ENCODE results near the gene OPCML. TPM values are rescaled to one million over a fixed set of nuclear protein-coding genes. Genes with fewer than 3 reads are reported as not detected.

The OPCML gene
- total and polyA plus RNA-seq, 2 donors (not counting 1 experiment from before 2014, with no cell fraction given), result 0.99 to 2.8 TPM

DNA sequence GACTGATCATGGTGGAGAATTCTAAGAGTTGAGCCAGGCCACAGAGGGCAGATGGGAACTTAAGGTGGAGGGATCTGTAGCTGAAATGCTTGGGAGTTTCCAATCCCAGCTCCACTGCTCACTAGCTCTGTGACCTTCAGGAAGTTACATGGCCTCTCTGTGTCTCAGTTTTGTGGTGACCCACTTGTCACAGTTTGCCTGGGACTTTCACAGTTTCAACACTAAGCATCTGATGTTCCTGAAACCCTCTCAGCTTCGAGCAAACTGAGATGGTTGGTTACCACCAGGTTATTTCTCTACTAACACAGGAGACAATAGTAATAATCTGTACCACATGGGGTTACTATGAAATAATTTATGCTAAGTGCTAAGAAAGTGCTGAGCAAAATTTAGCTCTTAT is 505.3 kb downstream of the OPCML start:
- Histone ChIP-seq H3K79me2 (ENCODE audit: control insufficient read depth, insufficient read depth, low read length) (no peaks in the 10 kb centered on the region), H3K4me2 (ENCODE audit: extremely low read depth, insufficient read depth, low read length) (no peak overlapping the region), H3K9me3 (ENCODE audit: control insufficient read depth, insufficient read depth, low read depth, low read length) (no peaks in the 10 kb centered on the region), H4K20me1 (ENCODE audit: control insufficient read depth, extremely low read depth, insufficient read depth, low read length) (no peaks in the 10 kb centered on the region), H3K9ac (ENCODE audit: insufficient read depth, low read length) (no peak overlapping the region), H3K4me3 (replicated peaks in 1 of 4; ENCODE audit: control extremely low read depth in 1 of 4, insufficient read depth in 1 of 4, low read depth in 3 of 4, low read length in 4 of 4) (no peak overlapping the region), H3K36me3 (ENCODE audit: control insufficient read depth, insufficient read depth, low read length) (no peaks in the 10 kb centered on the region), H2AFZ (ENCODE audit: low read length) (no peak overlapping the region), H3K27me3 (ENCODE audit: control insufficient read depth, insufficient read depth, low read length) (no peaks in the 10 kb centered on the region), H3K27ac (ENCODE audit: insufficient read depth, low read length) (no peak overlapping the region), H3K4me1 (ENCODE audit: control insufficient read depth, extremely low read depth, insufficient read depth, low read length) (no peaks in the 10 kb centered on the region)
- no peak for DNase-seq (ENCODE audit: low read depth in 2 of 2)
- no peak for TF ChIP-seq EZH2 (IDR thresholded peaks at IDR 0.05; ENCODE audit: low read length, missing control alignments)
- no peak for TF ChIP-seq CTCF (conservative IDR thresholded peaks at IDR 0.05 in 1 of 2, IDR thresholded peaks at IDR 0.05 in 1 of 2; ENCODE audit: low read depth in 1 of 2, low read length in 2 of 2)

DNA sequence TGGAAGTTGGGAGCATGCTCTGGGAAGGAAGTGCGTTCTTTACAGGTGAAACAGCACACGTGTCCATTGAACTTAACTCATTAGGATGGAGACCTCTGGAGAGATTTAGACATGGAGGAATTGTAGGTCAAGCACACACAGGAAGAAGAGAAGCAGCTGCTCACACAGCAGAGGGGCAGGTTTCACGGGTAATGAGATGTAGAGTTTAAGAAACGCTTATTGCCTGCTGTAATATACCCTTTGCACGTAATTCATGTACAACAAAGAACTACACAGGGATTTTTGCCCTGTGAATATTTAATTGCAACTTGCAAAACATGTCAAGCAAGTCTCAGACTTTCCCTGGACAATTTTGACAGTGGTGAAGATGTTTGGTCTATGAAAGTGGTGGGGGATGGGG is 508.0 kb downstream of the OPCML start:
- H3K4me2 ChIP-seq (ENCODE audit: extremely low read depth, insufficient read depth, low read length), result no peak overlapping the region
- no peaks in the 10 kb centered on the region for H3K79me2 ChIP-seq (ENCODE audit: control insufficient read depth, insufficient read depth, low read length)
- H4K20me1 ChIP-seq (ENCODE audit: control insufficient read depth, extremely low read depth, insufficient read depth, low read length), result no peaks in the 10 kb centered on the region
- H3K4me1 ChIP-seq (ENCODE audit: control insufficient read depth, extremely low read depth, insufficient read depth, low read length), result no peaks in the 10 kb centered on the region
- no peaks in the 10 kb centered on the region for H3K27me3 ChIP-seq (ENCODE audit: control insufficient read depth, insufficient read depth, low read length)
- H3K4me3 ChIP-seq (replicated peaks in 1 of 4; ENCODE audit: control extremely low read depth in 1 of 4, insufficient read depth in 1 of 4, low read depth in 3 of 4, low read length in 4 of 4), result no peak overlapping the region
- H2AFZ ChIP-seq (ENCODE audit: low read length), result no peak overlapping the region
- H3K36me3 ChIP-seq (ENCODE audit: control insufficient read depth, insufficient read depth, low read length), result no peaks in the 10 kb centered on the region
- no peak for DNase-seq (ENCODE audit: low read depth in 2 of 2)
- H3K27ac ChIP-seq (ENCODE audit: insufficient read depth, low read length), result no peak overlapping the region
- H3K9ac ChIP-seq (ENCODE audit: insufficient read depth, low read length), result no peak overlapping the region
- H3K9me3 ChIP-seq (ENCODE audit: control insufficient read depth, insufficient read depth, low read depth, low read length), result no peaks in the 10 kb centered on the region
- TF ChIP-seq EZH2 (IDR thresholded peaks at IDR 0.05; ENCODE audit: low read length, missing control alignments), result no peak
- no peak for TF ChIP-seq CTCF (conservative IDR thresholded peaks at IDR 0.05 in 1 of 2, IDR thresholded peaks at IDR 0.05 in 1 of 2; ENCODE audit: low read depth in 1 of 2, low read length in 2 of 2)

GRCh38 chr11:133023232-133023631 is 509.1 kb downstream of the OPCML start:
- no peak overlapping the region for H2AFZ ChIP-seq (ENCODE audit: low read length)
- H3K9ac ChIP-seq (ENCODE audit: insufficient read depth, low read length), result no peak overlapping the region
- H3K27ac ChIP-seq (ENCODE audit: insufficient read depth, low read length), result no peak overlapping the region
- DNase-seq (ENCODE audit: low read depth in 2 of 2), result no peak
- H4K20me1 ChIP-seq (ENCODE audit: control insufficient read depth, extremely low read depth, insufficient read depth, low read length), result no peaks in the 10 kb centered on the region
- H3K4me2 ChIP-seq (ENCODE audit: extremely low read depth, insufficient read depth, low read length), result no peak overlapping the region
- no peaks in the 10 kb centered on the region for H3K79me2 ChIP-seq (ENCODE audit: control insufficient read depth, insufficient read depth, low read length)
- H3K27me3 ChIP-seq (ENCODE audit: control insufficient read depth, insufficient read depth, low read length), result no peaks in the 10 kb centered on the region
- H3K36me3 ChIP-seq (ENCODE audit: control insufficient read depth, insufficient read depth, low read length), result no peaks in the 10 kb centered on the region
- TF ChIP-seq EZH2 (IDR thresholded peaks at IDR 0.05; ENCODE audit: low read length, missing control alignments) (no peak), CTCF (conservative IDR thresholded peaks at IDR 0.05 in 1 of 2, IDR thresholded peaks at IDR 0.05 in 1 of 2; ENCODE audit: low read depth in 1 of 2, low read length in 2 of 2) (no peak)
- H3K4me1 ChIP-seq (ENCODE audit: control insufficient read depth, extremely low read depth, insufficient read depth, low read length), result no peaks in the 10 kb centered on the region
- no peaks in the 10 kb centered on the region for H3K9me3 ChIP-seq (ENCODE audit: control insufficient read depth, insufficient read depth, low read depth, low read length)
- H3K4me3 ChIP-seq (replicated peaks in 1 of 4; ENCODE audit: control extremely low read depth in 1 of 4, insufficient read depth in 1 of 4, low read depth in 3 of 4, low read length in 4 of 4), result no peak overlapping the region
